A172 (cell line): ENCODE measurements around the gene AFF3. TPM values are rescaled to one million over a fixed set of nuclear protein-coding genes. Genes with fewer than 3 reads are reported as not detected.

Experiments
- DNase-seq: peaks from one replicate; pipeline ENCODE4 v3.0.0-alpha.2; 2015; ENCODE audit warnings: low spot score
- total RNA-seq: library from RNA; depleted of rRNA; stranded (reverse); fragments of >200 nt; shearing (Covaris generic); gene quantifications from 2 replicates; pipeline ENCODE4 v1.2.3, GENCODE V29; 2014

The AFF3 gene
- total RNA-seq, 1 experiment from 2014 or later = 1.9 TPM

DNA sequence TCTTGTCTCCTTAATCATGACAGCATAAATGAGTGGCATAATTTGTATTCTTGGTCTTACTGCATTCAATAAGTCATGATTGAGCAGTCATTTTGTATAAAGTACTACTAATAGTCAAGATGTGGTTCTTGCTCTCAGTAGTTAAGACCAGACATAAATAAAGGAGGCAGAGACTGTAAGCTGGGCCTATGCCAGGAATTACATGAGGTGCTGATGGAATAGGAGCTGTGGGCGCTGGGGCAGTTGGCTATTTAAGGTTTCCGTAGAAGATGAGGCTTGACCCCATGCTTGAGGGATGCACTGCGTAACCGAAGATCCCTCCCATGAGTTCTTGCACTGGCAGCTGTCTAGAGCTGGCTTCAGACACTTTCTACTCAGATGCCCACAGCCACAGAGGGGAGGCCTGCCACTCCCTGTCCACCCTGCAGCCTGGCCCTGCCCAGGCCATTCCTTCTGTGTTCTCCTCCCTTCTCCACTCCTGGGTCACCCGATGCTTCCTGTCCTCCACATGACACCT lies 501.7 kb downstream of the AFF3 start:
- no peak for DNase-seq

- no peak for DNase-seq
Measured at GRCh38 chr2:99638791-99639190, 503.6 kb downstream of the AFF3 start.

DNA sequence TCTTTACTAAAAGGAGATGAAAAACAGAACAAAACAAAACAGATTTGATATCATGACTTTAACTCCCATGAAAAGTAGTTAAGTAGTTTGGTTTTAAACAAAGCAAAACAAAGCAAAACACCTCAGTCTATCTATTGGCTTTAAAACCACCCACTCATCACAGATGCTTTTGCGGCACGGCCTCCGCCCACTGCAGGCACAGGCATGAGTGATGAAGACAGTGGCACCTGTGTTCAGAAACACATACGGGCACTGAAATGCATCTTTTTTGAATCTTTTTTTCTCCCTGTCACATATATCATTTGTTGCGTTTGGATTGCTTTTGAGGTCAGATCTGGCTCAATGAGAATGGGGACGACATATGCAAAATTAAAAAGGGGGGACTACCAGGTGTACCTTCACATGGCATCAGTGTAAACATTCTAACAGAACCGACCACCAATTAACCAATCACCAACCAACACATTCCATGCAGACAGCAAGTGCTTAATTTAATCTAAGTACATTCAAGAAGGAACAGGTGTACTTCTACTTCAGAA lies 505.2 kb downstream of the AFF3 start:
- no peak for DNase-seq

DNA sequence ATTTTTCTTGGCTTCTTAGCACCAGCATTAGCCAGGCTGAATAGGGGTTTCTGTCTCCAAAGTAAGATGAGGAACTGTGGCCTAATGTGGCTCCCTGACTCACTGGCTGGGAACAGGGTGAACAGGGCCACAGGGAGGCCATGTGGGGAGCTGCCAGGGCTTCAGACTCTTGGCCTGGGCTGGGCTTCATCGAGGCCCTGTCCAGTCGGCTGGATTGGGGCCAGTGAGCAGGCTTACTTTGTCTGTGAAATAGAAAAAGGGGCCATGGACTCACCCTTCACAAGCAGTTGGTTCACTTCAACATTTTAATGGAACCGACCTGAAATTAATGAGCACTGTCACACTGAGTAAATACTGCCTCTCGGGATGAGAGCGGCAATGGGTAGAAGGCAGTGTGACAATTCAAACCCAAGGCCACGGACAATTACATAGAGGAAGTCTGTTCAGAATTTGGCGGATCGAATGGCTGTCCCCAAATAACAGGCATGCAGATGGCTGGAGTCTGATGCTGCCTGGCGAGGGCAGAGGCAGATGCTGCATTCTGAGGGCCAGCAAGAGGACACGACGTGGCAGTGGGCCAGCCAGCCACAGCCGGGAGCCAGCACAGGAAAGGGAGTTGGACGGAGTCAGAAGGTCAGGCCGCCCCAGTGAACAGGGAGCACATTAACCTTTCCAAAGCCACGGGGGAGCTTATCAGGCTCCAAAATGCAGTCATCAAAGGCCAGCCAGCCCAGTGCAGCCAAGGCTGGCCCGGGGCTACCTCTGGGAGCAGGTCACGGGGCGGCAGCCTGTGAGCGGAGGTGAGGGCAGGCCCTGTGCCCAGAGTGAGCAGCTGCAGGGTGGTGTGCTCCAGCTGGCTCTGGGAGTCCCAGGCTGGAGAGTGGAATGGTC lies 506.0 kb downstream of the AFF3 start:
- no peak for DNase-seq

GRCh38 chr2:99635710-99636109 lies 506.7 kb downstream of the AFF3 start:
- no peak for DNase-seq

DNA sequence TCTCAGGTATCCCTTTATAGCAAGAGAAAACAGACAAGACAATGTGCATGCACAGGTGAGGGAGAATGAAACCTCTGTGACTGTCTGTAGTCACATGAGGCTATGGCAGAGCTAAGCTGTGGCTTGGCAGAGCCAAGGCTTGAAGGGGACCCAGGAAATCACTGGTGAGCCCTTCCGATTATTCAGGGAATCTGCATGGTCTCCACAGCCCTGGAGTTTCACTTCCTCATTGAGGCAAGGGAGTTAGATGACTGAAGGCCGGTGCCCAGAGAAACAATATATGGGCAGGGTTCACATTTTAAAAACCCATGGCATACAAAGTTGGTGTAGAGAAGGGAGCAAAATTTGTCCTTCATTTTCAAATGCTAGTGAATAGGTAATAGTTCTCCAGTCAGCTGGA lies 508.2 kb downstream of the AFF3 start:
- DNase-seq = no peak

DNA sequence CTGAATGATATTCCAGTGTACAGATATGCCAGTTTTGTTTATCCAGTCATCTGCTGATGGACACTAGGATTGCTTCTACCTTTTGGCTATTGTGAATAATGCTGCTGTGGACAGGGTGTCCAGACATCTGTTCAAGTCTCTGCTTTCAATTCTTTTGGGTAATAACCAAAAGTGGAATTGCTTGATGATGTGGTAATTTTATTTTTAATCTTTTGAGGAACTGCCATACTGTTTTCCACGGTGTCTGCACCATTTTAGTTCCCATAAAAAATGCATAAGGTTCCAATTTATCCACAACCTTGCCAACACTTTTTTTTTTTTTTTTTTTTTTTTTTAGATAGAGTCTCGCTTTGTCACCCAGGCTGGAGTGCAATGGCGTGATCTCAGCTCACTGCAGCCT lies 510.7 kb downstream of the AFF3 start:
- DNase-seq = no peak

GRCh38 chr2:99629320-99629719 lies 513.1 kb downstream of the AFF3 start:
- DNase-seq = no peak

GRCh38 chr2:99626158-99626557 lies 516.2 kb downstream of the AFF3 start:
- no peak for DNase-seq

DNA sequence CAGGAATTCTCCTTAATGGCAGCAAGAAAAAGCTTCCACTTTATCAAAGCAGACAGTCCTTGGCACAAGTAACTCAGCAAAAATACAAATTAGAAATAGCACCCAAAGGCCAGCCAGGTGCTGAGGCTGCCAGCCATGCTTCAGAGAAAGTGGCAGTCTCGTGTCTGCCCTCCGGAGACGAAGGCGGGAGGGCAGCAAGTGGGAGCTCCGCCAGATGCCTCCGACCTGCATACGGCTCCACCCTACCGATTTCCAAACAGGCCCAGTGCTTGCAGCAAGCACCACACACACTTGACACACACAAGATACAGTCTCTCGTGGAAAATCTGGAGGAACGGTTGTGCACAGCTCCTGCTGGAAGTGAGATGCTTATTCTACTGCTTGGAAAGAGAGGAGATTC lies 517.7 kb downstream of the AFF3 start:
- no peak for DNase-seq

- DNase-seq = no peak
Measured at GRCh38 chr2:99623613-99624012, 518.8 kb downstream of the AFF3 start.

GRCh38 chr2:99623035-99623434 lies 519.4 kb downstream of the AFF3 start:
- no peak for DNase-seq

GRCh38 chr2:99622534-99622933 lies 519.9 kb downstream of the AFF3 start:
- no peak for DNase-seq

- DNase-seq = no peak
Measured at GRCh38 chr2:99621774-99622173, 520.6 kb downstream of the AFF3 start.

GRCh38 chr2:99621106-99621505 lies 521.3 kb downstream of the AFF3 start:
- DNase-seq = no peak

GRCh38 chr2:99619151-99619550 lies 523.2 kb downstream of the AFF3 start:
- DNase-seq = no peak

- DNase-seq = no peak
Measured at GRCh38 chr2:99618579-99619097, 523.8 kb downstream of the AFF3 start.

DNA sequence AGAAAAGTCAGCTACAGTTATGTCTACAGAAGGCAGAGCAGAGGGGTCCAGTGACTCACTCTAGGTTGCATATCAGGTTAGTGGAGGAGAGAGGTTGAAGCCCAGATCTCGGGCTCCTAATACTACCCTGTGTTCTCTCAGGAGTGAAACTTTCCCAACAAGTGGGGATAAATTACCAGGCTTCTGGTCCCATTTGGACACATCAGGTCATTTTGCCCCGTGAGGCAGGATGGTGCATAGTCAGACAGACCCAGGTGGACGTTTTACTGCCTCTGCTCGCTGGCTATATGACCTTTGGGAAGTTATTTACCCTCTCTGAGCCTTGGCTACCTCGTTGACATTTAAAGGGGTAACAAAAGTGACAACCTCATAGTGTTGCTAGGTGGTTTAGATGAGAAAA lies 524.6 kb downstream of the AFF3 start:
- DNase-seq = no peak

- DNase-seq = no peak
Measured at GRCh38 chr2:99615247-99615771, 527.1 kb downstream of the AFF3 start.

GRCh38 chr2:99613980-99614379 lies 528.4 kb downstream of the AFF3 start:
- no peak for DNase-seq

DNA sequence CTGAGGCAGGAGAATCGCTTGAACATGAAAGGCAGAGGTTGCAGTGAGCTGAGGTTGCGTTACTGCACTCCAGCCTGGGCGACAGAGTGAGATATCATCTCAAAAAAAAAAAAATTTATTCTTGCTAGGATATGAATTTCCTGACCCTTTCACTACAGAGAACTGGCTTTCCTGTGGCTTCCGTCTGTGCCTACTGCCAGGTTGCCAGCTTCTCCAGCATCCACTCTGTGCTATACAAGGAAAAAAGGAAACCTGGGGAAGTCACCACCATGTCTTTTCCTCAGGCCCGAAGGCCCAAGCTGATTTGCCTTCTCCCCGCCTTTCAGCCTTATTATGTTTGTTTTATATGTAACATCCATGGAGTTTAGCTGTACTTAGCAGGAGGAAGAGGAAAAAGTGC lies 530.6 kb downstream of the AFF3 start:
- DNase-seq = no peak

DNA sequence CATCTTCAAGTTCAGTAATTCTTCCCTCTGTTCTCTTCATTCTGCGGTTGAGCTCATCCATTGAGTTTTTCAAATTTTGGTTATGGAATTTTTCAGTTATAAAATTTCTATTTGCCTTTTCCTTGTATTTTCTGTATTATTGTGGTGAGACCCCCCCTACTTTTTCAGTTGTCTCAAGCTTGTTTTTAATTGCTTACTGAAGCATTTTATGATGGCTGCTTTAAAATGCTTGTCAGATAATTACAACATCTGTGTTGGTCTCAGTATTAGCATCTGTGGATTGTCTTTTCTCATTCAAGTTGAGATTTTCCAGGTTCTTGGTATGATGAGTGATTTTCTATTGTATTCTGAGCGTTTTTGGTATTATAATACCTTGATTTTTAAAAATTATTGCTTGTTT lies 531.4 kb downstream of the AFF3 start:
- DNase-seq = no peak

- no peak for DNase-seq
Measured at GRCh38 chr2:99609851-99610381, 532.5 kb downstream of the AFF3 start.
